Measurements from ENCODE around the gene SRGAP1. TPM values are rescaled to one million over a fixed set of nuclear protein-coding genes. Genes with fewer than 3 reads are reported as not detected.

The SRGAP1 gene
- total RNA-seq, 1 donor from 2014 or later: 2.3 TPM

GRCh38 chr12:63867053-63867452, 22.6 kb downstream of the SRGAP1 start:
- intact Hi-C loops (cut with micrococcal nuclease): no loop called here
- no peaks in the 10 kb centered on the region for H3K36me3 ChIP-seq
- H3K4me1 ChIP-seq: peaks cover 19% of the 10 kb centered on the region
- H3K4me3 ChIP-seq: no peak overlapping the region
- H3K27me3 ChIP-seq (ENCODE audit: low read depth): no peaks in the 10 kb centered on the region
- TF ChIP-seq, protein P1, sequence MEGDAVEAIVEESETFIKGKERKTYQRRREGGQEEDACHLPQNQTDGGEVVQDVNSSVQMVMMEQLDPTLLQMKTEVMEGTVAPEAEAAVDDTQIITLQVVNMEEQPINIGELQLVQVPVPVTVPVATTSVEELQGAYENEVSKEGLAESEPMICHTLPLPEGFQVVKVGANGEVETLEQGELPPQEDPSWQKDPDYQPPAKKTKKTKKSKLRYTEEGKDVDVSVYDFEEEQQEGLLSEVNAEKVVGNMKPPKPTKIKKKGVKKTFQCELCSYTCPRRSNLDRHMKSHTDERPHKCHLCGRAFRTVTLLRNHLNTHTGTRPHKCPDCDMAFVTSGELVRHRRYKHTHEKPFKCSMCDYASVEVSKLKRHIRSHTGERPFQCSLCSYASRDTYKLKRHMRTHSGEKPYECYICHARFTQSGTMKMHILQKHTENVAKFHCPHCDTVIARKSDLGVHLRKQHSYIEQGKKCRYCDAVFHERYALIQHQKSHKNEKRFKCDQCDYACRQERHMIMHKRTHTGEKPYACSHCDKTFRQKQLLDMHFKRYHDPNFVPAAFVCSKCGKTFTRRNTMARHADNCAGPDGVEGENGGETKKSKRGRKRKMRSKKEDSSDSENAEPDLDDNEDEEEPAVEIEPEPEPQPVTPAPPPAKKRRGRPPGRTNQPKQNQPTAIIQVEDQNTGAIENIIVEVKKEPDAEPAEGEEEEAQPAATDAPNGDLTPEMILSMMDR (IDR thresholded peaks at IDR 0.05; ENCODE audit: borderline replicate concordance): no peak
- H3K27ac ChIP-seq (replicated peaks): no peak overlapping the region
- no peak for DNase-seq
- no peaks in the 10 kb centered on the region for H3K9me3 ChIP-seq (replicated peaks)

GRCh38 chr12:63869656-63870055, 25.2 kb downstream of the SRGAP1 start:
- intact Hi-C loops (cut with micrococcal nuclease): no loop called here
- DNase-seq: no peak
- no peak overlapping the region for H3K4me3 ChIP-seq

DNA sequence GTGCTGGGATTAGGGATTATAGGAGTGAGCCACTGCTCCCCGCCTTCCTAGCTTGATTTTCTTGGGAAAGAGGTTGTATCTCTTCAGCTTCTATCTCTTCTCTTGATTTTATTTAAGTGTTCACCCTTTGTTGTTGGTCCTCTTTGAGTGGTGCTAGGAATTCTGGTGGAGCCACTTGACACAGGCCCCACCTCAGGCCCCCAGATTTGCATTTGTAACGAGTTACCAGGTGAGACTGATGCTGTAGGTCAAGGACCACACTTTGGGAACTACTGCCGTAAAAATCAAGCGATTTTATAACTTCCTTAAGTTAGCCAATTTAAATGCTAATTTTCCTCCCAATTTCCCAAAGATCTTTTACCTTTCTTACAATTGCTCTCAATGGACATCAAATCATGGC, 26.3 kb downstream of the SRGAP1 start:
- intact Hi-C loops (cut with micrococcal nuclease): no loop called here
- TF ChIP-seq, protein P1 (IDR thresholded peaks at IDR 0.05; ENCODE audit: borderline replicate concordance): no peak
- Histone ChIP-seq H3K4me1 (peaks cover 9% of the 10 kb centered on the region), H3K27me3 (ENCODE audit: low read depth) (no peaks in the 10 kb centered on the region), H3K9me3 (replicated peaks) (no peaks in the 10 kb centered on the region), H3K27ac (replicated peaks) (no peak overlapping the region), H3K4me3 (no peak overlapping the region), H3K36me3 (no peaks in the 10 kb centered on the region)
- DNase-seq: no peak

More at GRCh38 chr12:63869656-63870055, 25.2 kb downstream of the SRGAP1 start:
- TF ChIP-seq, protein P1 (IDR thresholded peaks at IDR 0.05; ENCODE audit: borderline replicate concordance): no peak
- H3K27me3 ChIP-seq (ENCODE audit: low read depth): no peaks in the 10 kb centered on the region
- no peaks in the 10 kb centered on the region for H3K36me3 ChIP-seq
- no peaks in the 10 kb centered on the region for H3K9me3 ChIP-seq (replicated peaks)
- H3K27ac ChIP-seq (replicated peaks): no peak overlapping the region
- H3K4me1 ChIP-seq: peaks cover 9% of the 10 kb centered on the region

- H3K4me1 ChIP-seq: no peaks in the 10 kb centered on the region
- no peak for DNase-seq
- TF ChIP-seq, protein P1 (IDR thresholded peaks at IDR 0.05; ENCODE audit: borderline replicate concordance): no peak
- intact Hi-C loops (cut with micrococcal nuclease): no loop called here
- H3K27me3 ChIP-seq (ENCODE audit: low read depth): no peaks in the 10 kb centered on the region
- H3K9me3 ChIP-seq (replicated peaks): no peaks in the 10 kb centered on the region
- no peak overlapping the region for H3K4me3 ChIP-seq
- no peak overlapping the region for H3K27ac ChIP-seq (replicated peaks)
- H3K36me3 ChIP-seq: no peaks in the 10 kb centered on the region
These were observed 30.5 kb downstream of the SRGAP1 start for GRCh38 chr12:63874897-63875480.

- Histone ChIP-seq H3K27me3 (ENCODE audit: low read depth) (no peaks in the 10 kb centered on the region), H3K9me3 (replicated peaks) (no peaks in the 10 kb centered on the region), H3K36me3 (no peaks in the 10 kb centered on the region), H3K27ac (replicated peaks) (no peak overlapping the region), H3K4me1 (no peaks in the 10 kb centered on the region), H3K4me3 (no peak overlapping the region)
- DNase-seq: no peak
- TF ChIP-seq, protein P1 (IDR thresholded peaks at IDR 0.05; ENCODE audit: borderline replicate concordance): no peak
- intact Hi-C loops (cut with micrococcal nuclease): no loop called here
These were observed 31.2 kb downstream of the SRGAP1 start for GRCh38 chr12:63875703-63876102.

Data from left ventricle myocardium inferior (tissue), 1 donor.